Ovary (tissue), 9 donors: Measurements from ENCODE around the gene ZNF500. TPM values are rescaled to one million over a fixed set of nuclear protein-coding genes. Genes with fewer than 3 reads are reported as not detected.
A peak's percentile ranks its signal among the peaks of the same experiment; 100 is the strongest.

ENCODE experiments used
- DNase-seq, 5 donors: peaks; one replicate each; pipeline ENCODE4 v3.0.0-alpha.2; 2019 to 2020
- H3K27ac ChIP-seq, 2 donors: fragments of 200-600 bp; one replicate each; pipeline versions ENCODE4 v1.5.1 to v1.8.0; 2019 to 2022
- H3K27me3 ChIP-seq: fragments of 200-600 bp; one replicate; pipeline ENCODE4 v1.8.0; 2022
- H3K36me3 ChIP-seq: fragments of 200-600 bp; sonication (generic); one replicate; pipeline ENCODE4 v1.5.1; 2019
- H3K4me1 ChIP-seq: one replicate; pipeline ENCODE4 v1.8.1; 2013; ENCODE audit warnings: mild to moderate bottlenecking, moderate library complexity; ENCODE audit not compliant: insufficient read depth
- H3K4me3 ChIP-seq: fragments of 200-600 bp; sonication (generic); one replicate; pipeline ENCODE4 v1.5.1; 2017
- H3K9me3 ChIP-seq, 2 donors: fragments of 200-600 bp in 1 of 2; sonication (generic) in 1 of 2; one replicate each; pipeline versions ENCODE4 v1.5.1 to v1.8.1; 2013 to 2019; ENCODE audit warnings: mild to moderate bottlenecking in 1 of 2, moderate library complexity in 1 of 2
- EP300 ChIP-seq: sonication (generic); formaldehyde crosslinking; IDR thresholded peaks from one replicate; pipeline ENCODE4 v1.6.1; 2017; ENCODE audit warnings: antibody characterized with exemption
- POLR2A ChIP-seq: fragments of 450-650 bp; IDR thresholded peaks from one replicate; pipeline ENCODE4 v1.6.1; 2017; ENCODE audit warnings: antibody characterized with exemption, mild to moderate bottlenecking, moderate library complexity
- WGBS, 3 donors: extraction: QIAGEN DNeasy Blood & Tissue Kit in 1 of 3; methylation state at CpG; one replicate each; pipeline versions ENCODE4 v1.1.5 to v1.1.7; 2013 to 2017; 5-methylcytosine and 5-hydroxymethylcytosine counted together
- intact Hi-C, 4 donors: fragments of 100-400 bp; cut with DNase I; formaldehyde crosslinking; loops; one replicate each; pipeline versions ENCODE4 v1.11.0 to v1.15.1; 2022 to 2023
- polyA plus RNA-seq, 2 donors: library from polyadenylated mRNA; stranded (reverse); fragments of 200-250 nt in 1 of 2; fragments of 350-450 nt in 1 of 2; fragmentation: Illumina TruSeq in 1 of 2; extraction: RNeasy Lipid Tissue Mini Kit (QIAGEN cat#74804) in 1 of 2; gene quantifications; one replicate each; pipeline ENCODE4 v1.2.3, GENCODE V29; 2013 to 2014
- total RNA-seq, 7 donors: library from RNA; depleted of rRNA in 2 of 7; stranded (reverse); fragments of >200 nt in 2 of 7; fragmentation: NEBNext Ultra II Directional in 3 of 7; extraction: Animal tissue kit (Norgen Biotek cat#: 25700) in 3 of 7; gene quantifications; one replicate each; pipeline versions ENCODE4 v1.1.0 to v1.2.4, GENCODE V29; 2016 to 2023
- TF ChIP-seq, protein P1 (sequence below), 3 donors: fragments of 450-650 bp in 2 of 3; fragments of 200-600 bp in 1 of 3; IDR thresholded peaks; one replicate each; pipeline versions ENCODE4 v1.5.1 to v1.8.0; 2016 to 2022; ENCODE audit warnings: antibody characterized with exemption in 3 of 3, mild to moderate bottlenecking in 1 of 3
- donor health status: DM: no; HTN: no; CAD: no; lungs with moderate emphysema.
- donor health status: DM: no; HTN: no; CAD: no.
- donor health status: Bipolar disorder and iron deficiency.
- donor health status: DM: yes; HTN: yes; CAD: no.
- donor health status: DM: no; HTN: no; CAD: no.
- donor health status: DM: yes; HTN: yes; CAD: no.

The ZNF500 gene
- total and polyA plus RNA-seq, 9 donors, result 4.7 to 27.7 (median 22.1) TPM

GRCh38 chr16:4771646-4772045 is 4.7 kb upstream of the ZNF500 start:
- Histone ChIP-seq H3K36me3 (no peaks in the 10 kb centered on the region), H3K4me1 (no peaks in the 10 kb centered on the region), H3K4me3 (no peak overlapping the region), H3K27ac (no peak overlapping the region), H3K27me3 (no peaks in the 10 kb centered on the region), H3K9me3 (no peaks in the 10 kb centered on the region)
- intact Hi-C loops, result no loop called here
- no peak for DNase-seq
- 61 to 72% (median 68%) methylated on average over 3 of the region's 3 CpGs for WGBS, 3 donors
- TF ChIP-seq, protein P1, sequence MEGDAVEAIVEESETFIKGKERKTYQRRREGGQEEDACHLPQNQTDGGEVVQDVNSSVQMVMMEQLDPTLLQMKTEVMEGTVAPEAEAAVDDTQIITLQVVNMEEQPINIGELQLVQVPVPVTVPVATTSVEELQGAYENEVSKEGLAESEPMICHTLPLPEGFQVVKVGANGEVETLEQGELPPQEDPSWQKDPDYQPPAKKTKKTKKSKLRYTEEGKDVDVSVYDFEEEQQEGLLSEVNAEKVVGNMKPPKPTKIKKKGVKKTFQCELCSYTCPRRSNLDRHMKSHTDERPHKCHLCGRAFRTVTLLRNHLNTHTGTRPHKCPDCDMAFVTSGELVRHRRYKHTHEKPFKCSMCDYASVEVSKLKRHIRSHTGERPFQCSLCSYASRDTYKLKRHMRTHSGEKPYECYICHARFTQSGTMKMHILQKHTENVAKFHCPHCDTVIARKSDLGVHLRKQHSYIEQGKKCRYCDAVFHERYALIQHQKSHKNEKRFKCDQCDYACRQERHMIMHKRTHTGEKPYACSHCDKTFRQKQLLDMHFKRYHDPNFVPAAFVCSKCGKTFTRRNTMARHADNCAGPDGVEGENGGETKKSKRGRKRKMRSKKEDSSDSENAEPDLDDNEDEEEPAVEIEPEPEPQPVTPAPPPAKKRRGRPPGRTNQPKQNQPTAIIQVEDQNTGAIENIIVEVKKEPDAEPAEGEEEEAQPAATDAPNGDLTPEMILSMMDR (IDR thresholded peaks at IDR 0.05), result no peak
- TF ChIP-seq EP300, result no peak
- TF ChIP-seq POLR2A, result no peak

DNA sequence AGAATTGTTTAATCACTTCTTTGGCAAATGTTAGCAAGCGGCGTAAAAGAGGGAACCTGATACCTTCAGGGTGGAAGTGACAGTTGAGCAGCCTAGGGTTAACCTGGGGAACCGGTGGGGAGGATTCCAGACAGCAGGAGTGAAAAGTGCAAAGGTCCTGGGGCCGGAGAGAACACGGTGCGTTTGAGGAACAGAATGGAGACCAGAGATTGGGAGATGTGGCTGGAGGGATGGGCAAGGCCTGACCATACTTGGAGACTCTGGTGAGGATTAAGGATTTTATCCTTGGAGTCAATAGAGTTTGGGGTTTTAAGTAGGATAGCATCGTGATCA is 2.3 kb upstream of the ZNF500 start:
- Histone ChIP-seq H3K27me3 (no peaks in the 10 kb centered on the region), H3K36me3 (no peaks in the 10 kb centered on the region), H3K4me3 (no peak overlapping the region), H3K4me1 (peaks cover 2% of the 10 kb centered on the region), H3K9me3 (no peaks in the 10 kb centered on the region), H3K27ac (no peak overlapping the region)
- no peak for TF ChIP-seq EP300
- no peak for TF ChIP-seq POLR2A
- TF ChIP-seq, protein P1 (IDR thresholded peaks at IDR 0.05), result no peak
- intact Hi-C loops, result no loop called here
- no peak for DNase-seq
- 45 to 48% (median 45%) methylated on average over 7 of the region's 7 CpGs for WGBS, 3 donors

DNA sequence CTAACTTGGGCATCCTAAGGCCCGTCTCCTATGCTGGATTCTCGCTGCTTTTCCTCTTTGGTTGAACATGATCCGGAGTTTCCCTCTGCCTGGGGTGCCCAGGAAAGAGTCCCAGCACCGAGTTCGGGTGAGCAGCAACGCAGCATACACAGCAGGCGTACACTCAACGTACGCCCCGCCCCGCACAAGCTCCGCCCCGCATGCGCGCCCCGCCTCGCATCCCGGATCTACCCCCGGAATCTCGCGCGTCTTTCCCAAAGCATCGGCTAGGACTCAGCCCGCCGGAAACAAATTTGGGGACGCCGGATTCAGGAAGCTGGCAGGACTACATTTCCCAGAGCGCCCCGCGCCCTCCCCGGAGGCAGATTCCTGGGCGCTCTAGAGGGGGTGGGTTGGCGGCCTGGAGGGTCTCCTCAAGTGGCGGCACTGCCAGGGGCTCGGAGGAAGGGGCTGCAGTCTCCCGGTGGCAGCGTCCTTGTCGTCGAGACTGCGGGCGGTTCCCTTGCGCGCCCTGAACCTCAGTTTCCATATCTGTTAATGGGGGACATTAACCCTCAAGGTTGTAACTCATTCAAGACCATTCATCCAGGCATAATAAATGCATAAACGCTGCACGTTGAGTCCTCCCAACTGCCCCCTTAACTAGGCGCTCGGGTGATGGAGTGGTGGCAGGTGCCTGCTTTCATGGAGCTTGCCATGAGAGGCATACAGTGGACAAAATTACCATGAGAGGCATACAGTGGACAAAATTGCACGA is 1.8 kb upstream of the ZNF500 start:
- intact Hi-C loops, result no loop called here
- no peak for TF ChIP-seq EP300
- TF ChIP-seq, protein P1 (IDR thresholded peaks at IDR 0.05), result peak in 1 of 3 donors; percentile 5
- peak; percentile 83 for TF ChIP-seq POLR2A
- WGBS, 3 donors, result 2 to 3% (median 2%) methylated on average over 33 to 48 of the region's 48 CpGs
- peak; percentile 95 to 99 (median 95) for DNase-seq
- Histone ChIP-seq H3K36me3 (no peaks in the 10 kb centered on the region), H3K4me1 (peaks cover 2% of the 10 kb centered on the region), H3K27me3 (no peaks in the 10 kb centered on the region), H3K4me3 (peak overlapping the region; percentile 46), H3K27ac (peak overlapping the region; percentile 5 to 77), H3K9me3 (no peaks in the 10 kb centered on the region)

DNA sequence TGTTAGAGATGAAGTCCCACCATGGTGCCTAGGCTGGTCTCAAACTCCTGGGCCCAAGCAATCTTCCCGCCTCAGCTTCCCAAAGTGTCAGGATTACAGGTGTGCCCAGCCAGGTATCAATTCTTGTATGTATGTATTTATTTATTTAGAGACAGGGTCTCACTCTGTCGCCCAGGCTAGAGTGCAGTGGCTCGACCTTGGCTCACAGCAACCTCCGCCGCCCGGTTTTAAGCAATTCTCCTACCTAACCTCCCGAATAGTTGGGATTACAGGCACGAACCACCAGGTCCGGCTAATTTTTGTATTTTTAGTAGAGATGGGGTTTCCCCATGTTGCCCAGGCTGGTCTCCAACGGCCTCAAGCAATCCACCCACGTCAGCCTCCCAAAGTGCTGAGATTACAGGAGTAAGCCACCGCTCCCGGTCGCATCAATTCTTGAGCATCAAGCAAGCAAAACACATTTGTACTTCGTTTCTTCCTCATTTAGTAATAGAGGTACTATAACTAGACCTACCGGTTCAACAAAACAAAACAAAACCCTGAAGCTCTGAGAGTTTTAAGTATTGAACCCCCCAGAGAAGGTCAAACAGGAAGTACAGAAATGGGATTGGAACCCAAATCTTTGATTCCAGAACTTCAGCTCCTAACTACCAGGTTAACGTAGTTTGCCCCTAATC is 1.0 kb upstream of the ZNF500 start:
- intact Hi-C loops, result no loop called here
- TF ChIP-seq, protein P1 (IDR thresholded peaks at IDR 0.05), result peak in 1 of 3 donors; percentile 6
- TF ChIP-seq POLR2A, result no peak
- no peak for TF ChIP-seq EP300
- peak; percentile 35 to 50 (median 47) for DNase-seq
- Histone ChIP-seq H3K4me1 (peaks cover 2% of the 10 kb centered on the region), H3K36me3 (no peaks in the 10 kb centered on the region), H3K9me3 (no peaks in the 10 kb centered on the region), H3K27ac (peak overlapping the region in 1 of 2 donors; percentile 77), H3K4me3 (peak overlapping the region; percentile 99), H3K27me3 (no peaks in the 10 kb centered on the region)
- 28 to 48% (median 44%) methylated on average over 17 of the region's 17 CpGs for WGBS, 3 donors
